Measurements from ENCODE around the gene PLEKHM1.
"Not testable (repeated sequence)": the region's sequence is repeated elsewhere in the genome, so short reads cannot be mapped to it uniquely, and the experiment has no call there.

PLEKHM1 gene

GRCh38 chr17:45475436-45475835 is 15.1 kb downstream of the PLEKHM1 start:
- DNase-seq (ENCODE audit: extremely low spot score); CTCF ChIA-PET; POLR2A ChIA-PET: not testable (repeated sequence)

- CTCF ChIA-PET; POLR2A ChIA-PET; DNase-seq (ENCODE audit: extremely low spot score): not testable (repeated sequence)
Observed at GRCh38 chr17:45472249-45472648, 18.3 kb downstream of the PLEKHM1 start.

GRCh38 chr17:45469204-45469563 is 21.3 kb downstream of the PLEKHM1 start:
- POLR2A ChIA-PET, CTCF ChIA-PET: not testable (repeated sequence)

GRCh38 chr17:45468293-45469203 is 22.0 kb downstream of the PLEKHM1 start:
- POLR2A ChIA-PET; CTCF ChIA-PET; DNase-seq (ENCODE audit: extremely low spot score): not testable (repeated sequence)

More at GRCh38 chr17:45469204-45469563, 21.3 kb downstream of the PLEKHM1 start:
- not testable (repeated sequence) for DNase-seq (ENCODE audit: extremely low spot score)

- CTCF ChIA-PET, POLR2A ChIA-PET: not testable (repeated sequence)
- peak; percentile 25 for DNase-seq (ENCODE audit: extremely low spot score)
Observed at GRCh38 chr17:45461524-45462327, 28.8 kb downstream of the PLEKHM1 start.

GRCh38 chr17:45460422-45460821 is 30.1 kb downstream of the PLEKHM1 start:
- POLR2A ChIA-PET, result not testable (repeated sequence)

GRCh38 chr17:45454341-45454740 is 36.2 kb downstream of the PLEKHM1 start:
- POLR2A ChIA-PET; DNase-seq (ENCODE audit: extremely low spot score); CTCF ChIA-PET: not testable (repeated sequence)

More at GRCh38 chr17:45460422-45460821, 30.1 kb downstream of the PLEKHM1 start:
- DNase-seq (ENCODE audit: extremely low spot score); CTCF ChIA-PET: not testable (repeated sequence)

GRCh38 chr17:45453731-45454130 is 36.8 kb downstream of the PLEKHM1 start:
- DNase-seq (ENCODE audit: extremely low spot score); POLR2A ChIA-PET; CTCF ChIA-PET: not testable (repeated sequence)

GRCh38 chr17:45453225-45453534 is 37.3 kb downstream of the PLEKHM1 start:
- POLR2A ChIA-PET; DNase-seq (ENCODE audit: extremely low spot score); CTCF ChIA-PET: not testable (repeated sequence)

- POLR2A ChIA-PET; DNase-seq (ENCODE audit: extremely low spot score); CTCF ChIA-PET: not testable (repeated sequence)
Observed at GRCh38 chr17:45452329-45453224, 37.9 kb downstream of the PLEKHM1 start.

GRCh38 chr17:45451660-45452059 is 38.9 kb downstream of the PLEKHM1 start:
- DNase-seq (ENCODE audit: extremely low spot score); CTCF ChIA-PET; POLR2A ChIA-PET: not testable (repeated sequence)

GRCh38 chr17:45451131-45451530 is 39.4 kb downstream of the PLEKHM1 start:
- ChIA-PET POLR2A (no interaction called here), CTCF (no interaction called here)
- DNase-seq (ENCODE audit: extremely low spot score), result no peak
- TF ChIP-seq CTCF (IDR thresholded peaks at IDR 0.05; ENCODE audit: control extremely low read depth, extremely low read depth, low read depth, missing control alignments), result peak; percentile 9

GRCh38 chr17:45449708-45450329 is 40.7 kb downstream of the PLEKHM1 start:
- DNase-seq (ENCODE audit: extremely low spot score); POLR2A ChIA-PET; CTCF ChIA-PET: not testable (repeated sequence)

- POLR2A ChIA-PET; DNase-seq (ENCODE audit: extremely low spot score); CTCF ChIA-PET: not testable (repeated sequence)
Observed at GRCh38 chr17:45449260-45449659, 41.3 kb downstream of the PLEKHM1 start.

GRCh38 chr17:45448483-45448882 is 42.0 kb downstream of the PLEKHM1 start:
- DNase-seq (ENCODE audit: extremely low spot score); POLR2A ChIA-PET; CTCF ChIA-PET: not testable (repeated sequence)

- CTCF ChIA-PET; DNase-seq (ENCODE audit: extremely low spot score); POLR2A ChIA-PET: not testable (repeated sequence)
Observed at GRCh38 chr17:45448066-45448465, 42.5 kb downstream of the PLEKHM1 start.
